C4-2B (cell line): ENCODE data around the gene MAFF.

Experiments
- H3K27ac ChIP-seq: fragments of 450-650 bp; 2 replicates; pipeline ENCODE4 v1.5.1; 2017
- CTCF ChIP-seq: fragments of 450-650 bp; conservative IDR thresholded peaks from 2 replicates; pipeline ENCODE4 v1.5.1; 2017; ENCODE audit warnings: mild to moderate bottlenecking
- ZFX ChIP-seq: fragments of 450-650 bp; IDR thresholded peaks from 2 replicates; pipeline ENCODE4 v1.6.1; 2017

MAFF gene

GRCh38 chr22:38192475-38192863, 9.3 kb upstream of the MAFF start:
- TF ChIP-seq CTCF (no peak), ZFX (no peak)
- H3K27ac ChIP-seq = no peak overlapping the region

- no peak overlapping the region for H3K27ac ChIP-seq
- TF ChIP-seq CTCF (no peak), ZFX (no peak)
These were observed 8.2 kb upstream of the MAFF start for GRCh38 chr22:38193580-38193979.

DNA sequence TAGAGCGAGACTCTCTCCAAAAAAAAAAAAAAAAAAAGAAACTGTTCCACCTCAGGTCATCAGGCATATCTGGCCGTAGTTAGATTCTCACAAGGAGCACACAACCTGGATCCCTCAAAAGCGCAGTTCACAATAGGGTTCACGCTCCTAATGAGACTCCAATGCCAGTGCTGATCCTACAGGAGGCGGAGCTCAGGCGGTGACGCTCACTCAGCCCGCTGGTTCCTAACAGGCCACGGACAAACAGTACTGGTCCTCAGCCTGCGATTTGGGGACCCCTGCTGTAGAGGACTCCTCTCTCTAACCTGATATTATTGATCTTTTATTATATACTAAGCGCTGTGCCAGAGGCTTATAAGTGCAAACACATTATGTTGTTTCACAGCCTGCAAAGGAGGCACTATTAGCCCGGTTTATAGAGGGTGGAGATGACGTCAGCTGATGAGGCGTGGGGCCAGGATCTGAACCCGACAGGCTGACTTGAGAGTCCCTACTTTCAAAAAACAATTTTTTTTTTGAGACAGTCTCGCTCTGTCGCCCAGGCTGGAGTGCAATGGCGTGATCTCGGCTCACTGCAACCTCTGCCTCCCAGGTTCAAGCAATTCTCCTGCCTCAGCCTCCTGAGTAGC, 4.9 kb upstream of the MAFF start:
- TF ChIP-seq ZFX (no peak), CTCF (no peak)
- H3K27ac ChIP-seq = no peak overlapping the region

DNA sequence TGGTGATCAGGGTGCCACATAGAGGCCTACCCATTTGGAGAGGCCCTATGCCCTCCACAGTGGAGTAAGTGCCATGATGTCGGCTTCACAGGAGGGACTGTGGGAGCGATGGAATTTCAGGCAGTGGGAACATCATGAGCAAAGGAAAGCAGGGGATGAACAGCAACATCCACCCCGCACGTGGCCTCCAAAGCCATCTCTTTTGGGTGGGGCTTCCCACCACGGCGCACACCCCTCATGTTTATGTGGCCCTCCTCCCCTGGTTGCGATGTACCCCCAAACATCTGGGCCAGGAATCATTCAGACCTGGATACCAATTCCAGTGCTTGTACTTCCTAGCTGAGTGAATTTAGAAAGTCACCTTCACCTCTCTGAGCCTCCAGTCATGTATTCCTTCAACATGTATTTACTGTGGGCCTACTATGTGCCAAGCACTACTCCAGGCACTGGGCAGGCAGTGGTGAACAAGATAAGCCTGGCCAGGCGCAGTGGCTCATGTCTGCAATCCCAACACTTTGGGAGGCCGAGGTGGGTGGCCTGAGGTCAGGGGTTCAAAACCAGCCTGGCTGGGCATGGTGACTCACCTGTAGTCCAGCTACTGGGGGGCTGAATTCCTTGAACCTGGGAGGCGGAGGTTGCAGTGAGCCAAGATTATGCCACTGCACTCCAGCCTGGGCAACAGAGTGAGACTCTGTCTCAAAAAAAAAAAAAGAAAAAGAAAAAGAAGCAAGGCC, 1.8 kb upstream of the MAFF start:
- TF ChIP-seq CTCF = no peak
- no peak overlapping the region for H3K27ac ChIP-seq

DNA sequence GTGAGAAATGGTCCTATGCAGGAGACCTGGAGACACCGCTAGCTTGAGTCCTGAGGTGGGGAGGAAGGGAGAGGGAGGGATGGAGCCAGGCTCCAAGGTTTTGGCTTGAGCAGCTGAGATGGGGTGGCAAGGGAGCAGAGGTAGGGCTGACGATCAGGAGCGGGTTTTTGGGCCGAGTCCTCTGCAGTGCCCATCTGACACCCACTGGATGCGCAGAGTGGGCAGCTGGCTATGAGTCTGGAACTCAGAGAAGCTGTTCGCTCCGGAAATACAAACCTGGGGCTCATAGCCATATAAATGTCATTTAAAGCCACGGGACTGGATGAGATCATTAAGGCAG, 453 bp upstream of the MAFF start:
- no peak for TF ChIP-seq CTCF
- H3K27ac ChIP-seq = peak overlapping the region; percentile 59; the same call in 1 of the 2 replicates

GRCh38 chr22:38202437-38203089, 769 bp downstream of the MAFF start:
- TF ChIP-seq ZFX (peak; percentile 45; the same call in 1 of the 2 replicates), CTCF (no peak)

DNA sequence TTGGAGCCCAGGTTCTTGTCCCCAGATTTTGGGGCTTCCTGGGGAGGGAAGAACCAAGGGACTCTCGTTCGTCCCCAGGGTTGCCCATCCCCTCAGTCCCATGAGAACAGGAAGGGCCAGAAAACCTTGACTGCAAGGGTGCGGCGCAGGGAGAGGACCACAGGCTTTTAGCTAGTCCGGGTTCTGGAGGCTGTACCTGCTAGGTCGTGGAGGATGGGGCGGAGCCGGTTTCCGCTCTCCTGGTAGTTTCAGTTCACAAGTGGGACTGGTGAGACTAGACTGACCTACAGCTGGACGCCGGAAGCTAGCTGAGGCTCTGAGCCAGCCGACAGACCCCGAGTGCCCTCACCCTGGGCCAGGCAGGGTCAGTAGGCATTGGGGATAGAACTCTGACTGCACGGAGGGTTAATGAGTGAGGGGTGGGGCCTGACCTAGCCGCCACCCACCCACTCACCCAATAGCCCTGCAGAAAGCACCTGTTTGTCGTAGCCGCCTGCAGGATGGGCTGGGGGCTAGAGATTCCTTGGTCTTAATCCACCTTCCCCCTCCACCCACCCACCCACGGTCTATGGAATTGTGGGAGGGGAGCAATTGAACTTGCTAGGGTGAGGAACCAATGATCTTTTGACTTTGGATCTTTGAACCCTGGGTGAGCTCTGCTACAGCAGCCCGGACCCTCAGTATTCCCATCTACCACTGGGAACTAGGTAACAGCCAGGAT, 1.5 kb downstream of the MAFF start:
- no peak for TF ChIP-seq CTCF
- TF ChIP-seq ZFX = no peak
- peak overlapping the region; percentile 59 for H3K27ac ChIP-seq

More at GRCh38 chr22:38202437-38203089, 769 bp downstream of the MAFF start:
- H3K27ac ChIP-seq = peak overlapping the region; percentile 59
